GM19467 (cell line): ENCODE measurements around the gene KRTAP10-9.
"Not testable (repeated sequence)": the region's sequence is repeated elsewhere in the genome, so short reads cannot be mapped to it uniquely, and the experiment has no call there.

Source experiments
- ATAC-seq: cut with Tn5 transposase; IDR thresholded peaks from one replicate; pipeline ENCODE4 v1.9.1; 2021; ENCODE audit warnings: mild to moderate bottlenecking, moderate library complexity; ENCODE audit not compliant: unreplicated experiment

Gene KRTAP10-9

GRCh38 chr21:44614961-44615391 is 11.9 kb upstream of the KRTAP10-9 start:
- no peak for ATAC-seq

- no peak for ATAC-seq
These were observed 11.4 kb upstream of the KRTAP10-9 start for GRCh38 chr21:44615466-44615865.

- ATAC-seq = no peak
These were observed 10.8 kb upstream of the KRTAP10-9 start for GRCh38 chr21:44615911-44616590.

- ATAC-seq = no peak
These were observed 10.3 kb upstream of the KRTAP10-9 start for GRCh38 chr21:44616591-44616926.

GRCh38 chr21:44617071-44617501 is 9.8 kb upstream of the KRTAP10-9 start:
- ATAC-seq = no peak

- ATAC-seq = no peak
These were observed 8.4 kb upstream of the KRTAP10-9 start for GRCh38 chr21:44618504-44618903.

- no peak for ATAC-seq
These were observed 8.0 kb upstream of the KRTAP10-9 start for GRCh38 chr21:44618909-44619308.

- no peak for ATAC-seq
These were observed 7.0 kb upstream of the KRTAP10-9 start for GRCh38 chr21:44619886-44620285.

- no peak for ATAC-seq
These were observed 3.3 kb upstream of the KRTAP10-9 start for GRCh38 chr21:44623575-44623974.

GRCh38 chr21:44625756-44626155 is 1.1 kb upstream of the KRTAP10-9 start:
- no peak for ATAC-seq

GRCh38 chr21:44626262-44626661 is 631 bp upstream of the KRTAP10-9 start:
- ATAC-seq = no peak

GRCh38 chr21:44627181-44627822 is 409 bp downstream of the KRTAP10-9 start:
- ATAC-seq = not testable (repeated sequence)

GRCh38 chr21:44627831-44628233 is 939 bp downstream of the KRTAP10-9 start:
- ATAC-seq = not testable (repeated sequence)

GRCh38 chr21:44628707-44629391 is 2.0 kb downstream of the KRTAP10-9 start:
- ATAC-seq = no peak

GRCh38 chr21:44630440-44630839 is 3.5 kb downstream of the KRTAP10-9 start:
- no peak for ATAC-seq

- ATAC-seq = no peak
These were observed 5.2 kb downstream of the KRTAP10-9 start for GRCh38 chr21:44632067-44632466.

GRCh38 chr21:44636209-44637017 is 9.5 kb downstream of the KRTAP10-9 start:
- no peak for ATAC-seq

- no peak for ATAC-seq
These were observed 10.3 kb downstream of the KRTAP10-9 start, which contains the start of gene KRTAP10-10 for GRCh38 chr21:44637018-44637850. Gene KRTAP10-10, plus strand, starts transcription at chr21:44637356. Its CDS starts 62 bp downstream, at chr21:44637418.

- not testable (repeated sequence) for ATAC-seq
These were observed 11.0 kb downstream of the KRTAP10-9 start for GRCh38 chr21:44637851-44638348.
